Activated effector memory CD4-positive, alpha-beta T cell treated with Interleukin-2 at 50 U/mL for 16 hours (primary cell): ENCODE data around the gene DHRS2.
"Not testable (repeated sequence)": the region's sequence is repeated elsewhere in the genome, so short reads cannot be mapped to it uniquely, and the experiment has no call there.

Experiments used
- DNase-seq: peaks from one replicate; pipeline ENCODE4 v3.0.0-alpha.2; 2020

DHRS2 gene, protein sequence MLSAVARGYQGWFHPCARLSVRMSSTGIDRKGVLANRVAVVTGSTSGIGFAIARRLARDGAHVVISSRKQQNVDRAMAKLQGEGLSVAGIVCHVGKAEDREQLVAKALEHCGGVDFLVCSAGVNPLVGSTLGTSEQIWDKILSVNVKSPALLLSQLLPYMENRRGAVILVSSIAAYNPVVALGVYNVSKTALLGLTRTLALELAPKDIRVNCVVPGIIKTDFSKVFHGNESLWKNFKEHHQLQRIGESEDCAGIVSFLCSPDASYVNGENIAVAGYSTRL

DNA sequence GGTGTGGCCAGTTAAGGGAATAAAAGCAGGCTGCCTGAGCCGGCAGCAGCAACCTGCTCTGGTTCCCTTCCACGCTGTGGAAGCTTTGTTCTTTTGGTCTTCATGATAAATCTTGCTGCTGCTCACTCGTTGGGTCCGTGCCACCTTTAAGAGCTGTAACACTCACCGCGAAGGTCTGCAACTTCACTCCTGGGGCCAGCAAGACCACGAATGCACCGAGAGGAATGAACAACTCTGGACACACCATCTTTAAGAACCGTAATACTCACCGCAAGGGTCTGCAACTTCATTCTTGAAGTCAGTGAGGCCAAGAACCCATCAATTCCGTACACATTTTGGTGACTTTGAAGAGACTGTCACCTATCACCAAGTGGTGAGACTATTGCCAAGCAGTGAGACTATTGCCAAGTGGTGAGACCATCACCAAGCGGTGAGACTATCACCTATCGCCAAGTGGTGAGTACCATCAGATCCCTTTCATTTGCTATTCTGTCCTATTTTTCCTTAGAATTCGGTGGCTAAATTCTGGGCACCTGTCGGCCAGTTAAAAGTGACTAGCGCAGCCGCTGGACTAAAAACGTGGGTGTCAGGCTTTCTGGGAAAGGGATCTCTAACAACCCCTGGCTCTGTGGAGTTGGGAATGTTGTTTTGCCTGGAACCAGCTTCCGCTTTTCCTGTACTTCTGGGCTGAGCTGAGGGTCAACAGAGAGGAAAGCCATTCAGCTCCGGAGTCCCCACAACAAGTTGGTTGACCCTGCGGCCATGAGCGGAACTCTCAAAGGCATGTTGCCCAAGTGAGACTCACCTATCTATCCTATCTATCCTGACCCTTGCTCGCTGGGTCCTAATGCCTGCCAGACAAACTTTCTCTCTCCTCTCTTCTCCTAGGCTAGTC, at the start of gene DHRS2:
DHRS2 (plus strand) TSS at position 48 of the 895 bp plus-strand sequence. CDS start 2,501 bp downstream, outside the sequence.
- no peak for DNase-seq

DNA sequence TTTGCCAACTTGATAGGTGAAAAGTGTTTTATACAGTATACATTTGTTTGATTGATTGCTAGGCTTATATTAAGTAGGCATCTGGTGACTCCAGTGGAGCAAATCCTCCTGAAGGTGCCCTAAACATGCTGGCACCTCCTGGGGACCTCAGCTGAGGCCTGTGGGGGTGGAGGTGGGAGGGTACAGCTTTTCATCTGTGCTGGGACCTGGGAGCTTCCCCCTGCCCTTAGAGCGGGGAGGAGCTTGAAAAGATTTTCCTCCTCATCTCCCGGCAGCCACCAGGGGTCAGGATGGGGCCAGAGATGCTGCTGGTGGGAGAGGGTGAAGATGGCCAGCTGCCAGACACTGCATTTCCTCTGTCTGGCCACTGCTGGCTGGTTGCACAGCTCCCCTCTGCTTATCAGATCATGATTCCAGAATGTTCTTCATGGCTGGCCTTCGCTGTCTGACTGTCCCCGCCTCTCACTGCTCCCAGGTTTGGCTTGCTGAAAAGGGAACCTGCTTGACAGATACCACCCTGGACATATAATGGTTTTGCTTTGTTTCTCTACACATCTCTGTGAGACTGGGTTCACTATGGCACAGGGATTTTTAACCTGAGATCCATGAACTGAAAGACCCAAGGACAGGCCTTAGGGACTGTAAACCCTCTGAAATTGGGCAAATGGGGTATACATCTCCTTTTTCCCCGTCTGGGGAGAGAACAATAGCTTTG, 47.1 kb upstream of the DHRS2 start:
- DNase-seq = peak; percentile 70

DNA sequence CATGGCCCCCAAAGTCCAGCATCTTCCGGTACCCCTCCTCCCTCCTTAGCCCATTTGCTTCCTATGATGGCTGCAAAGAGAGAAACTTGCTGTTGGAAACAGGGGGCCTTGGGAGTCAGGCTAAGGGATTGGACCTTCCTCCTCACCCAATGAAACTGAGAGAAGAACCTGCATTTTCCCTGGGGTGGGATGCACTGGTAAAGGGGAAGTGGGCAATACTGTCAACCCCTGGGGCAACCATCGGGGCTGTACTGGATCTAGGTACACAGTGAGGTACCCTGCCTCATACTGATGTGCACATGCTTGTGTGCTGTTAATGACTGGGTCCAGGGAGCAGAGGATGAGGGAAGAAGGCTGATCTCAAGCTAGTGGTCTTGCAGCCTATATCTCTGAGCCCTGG, 46.6 kb upstream of the DHRS2 start:
- no peak for DNase-seq

DNA sequence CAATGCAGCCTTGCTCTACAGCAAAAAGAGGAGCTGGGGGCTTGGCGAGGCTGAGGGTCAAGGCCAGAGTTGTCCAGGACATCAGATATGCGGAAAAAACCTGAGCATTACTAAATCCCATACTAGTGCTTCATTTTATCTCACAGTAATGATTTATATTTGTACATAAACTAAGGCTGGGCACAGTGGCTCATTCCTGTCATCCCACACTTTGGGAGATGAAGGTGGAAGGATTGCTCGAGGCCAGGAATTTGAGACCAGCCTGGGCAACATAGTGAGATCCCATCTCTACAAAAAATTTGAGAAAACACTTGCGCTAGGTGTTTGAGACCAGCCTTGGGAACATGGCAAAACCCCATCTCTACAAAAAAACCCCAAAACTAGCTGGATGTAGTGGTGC, 46.0 kb upstream of the DHRS2 start:
- no peak for DNase-seq

DNA sequence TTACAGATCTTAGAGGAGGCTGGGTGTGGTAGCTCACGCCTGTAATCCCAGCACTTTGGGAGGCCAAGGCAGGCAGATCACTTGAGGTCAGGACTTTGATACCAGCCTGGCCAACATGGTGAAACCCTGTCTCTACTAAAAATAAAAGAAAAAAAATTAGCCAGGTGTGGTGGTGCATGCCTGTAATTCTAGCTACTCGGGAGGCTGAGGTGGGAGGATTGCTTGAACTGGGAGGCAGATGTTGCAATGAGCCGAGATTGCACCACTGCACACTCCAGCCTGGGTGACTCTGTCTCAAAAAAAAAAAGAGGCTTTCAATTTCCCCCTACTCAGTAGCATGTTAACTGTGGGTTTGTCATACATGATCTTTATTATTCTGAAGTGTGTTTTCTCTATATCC, 42.0 kb upstream of the DHRS2 start:
- not testable (repeated sequence) for DNase-seq

DNA sequence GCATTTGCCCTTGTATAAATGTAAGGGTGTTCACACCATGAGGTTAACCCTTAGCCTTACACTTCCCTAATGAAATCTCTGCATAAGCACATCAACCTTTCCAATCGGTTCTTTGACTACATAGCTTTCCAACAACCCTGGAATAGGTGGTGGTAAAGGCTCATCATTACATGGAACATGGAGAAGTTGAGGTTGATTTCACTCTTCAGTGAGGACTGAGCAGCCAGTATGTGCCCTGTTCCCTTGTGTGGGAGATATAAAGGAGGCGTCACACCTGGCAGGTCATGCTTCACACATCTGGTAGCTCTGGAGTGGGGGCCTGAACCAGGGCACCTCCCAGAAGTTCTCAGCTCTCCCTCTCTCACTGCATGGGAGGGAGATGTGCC, 35.8 kb upstream of the DHRS2 start:
- DNase-seq = no peak

DNA sequence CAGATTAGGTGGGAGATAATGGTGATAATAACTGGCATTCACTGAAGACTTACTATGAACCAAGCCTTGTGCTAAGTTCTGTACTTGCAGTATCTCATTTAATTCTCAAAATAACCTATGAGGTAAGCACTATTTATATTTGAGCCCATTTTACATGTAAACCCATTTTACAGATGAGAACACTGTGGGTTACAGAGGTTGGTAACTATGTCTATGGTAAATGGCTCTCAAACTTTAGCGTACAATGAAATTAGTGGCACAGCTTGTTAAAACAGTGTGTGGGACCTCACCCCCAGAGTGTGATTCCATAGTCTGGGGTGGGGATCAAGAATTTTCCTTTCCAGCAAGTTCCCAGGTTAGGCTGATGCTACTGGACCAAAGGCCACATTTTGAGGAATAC, 35.4 kb upstream of the DHRS2 start:
- no peak for DNase-seq

DNA sequence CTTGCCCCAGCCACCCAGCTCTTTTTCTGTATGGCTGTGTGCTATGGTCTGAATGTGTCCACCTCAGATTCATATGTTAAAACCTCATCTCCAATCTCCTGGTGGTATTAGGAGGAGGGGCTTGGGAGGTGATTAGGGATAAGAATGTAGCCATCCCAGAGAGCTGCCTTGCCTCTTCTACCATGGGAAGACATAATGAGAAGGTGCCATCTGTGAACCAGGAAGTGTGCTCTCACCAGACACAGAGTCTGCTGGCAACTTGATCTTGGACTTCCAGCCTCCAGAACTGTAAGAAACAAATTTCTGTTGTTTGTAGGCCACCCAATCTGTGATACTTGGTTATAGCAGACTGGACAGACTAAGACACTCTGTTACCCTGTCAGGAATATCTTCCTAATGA, 34.7 kb upstream of the DHRS2 start:
- DNase-seq = no peak

DNA sequence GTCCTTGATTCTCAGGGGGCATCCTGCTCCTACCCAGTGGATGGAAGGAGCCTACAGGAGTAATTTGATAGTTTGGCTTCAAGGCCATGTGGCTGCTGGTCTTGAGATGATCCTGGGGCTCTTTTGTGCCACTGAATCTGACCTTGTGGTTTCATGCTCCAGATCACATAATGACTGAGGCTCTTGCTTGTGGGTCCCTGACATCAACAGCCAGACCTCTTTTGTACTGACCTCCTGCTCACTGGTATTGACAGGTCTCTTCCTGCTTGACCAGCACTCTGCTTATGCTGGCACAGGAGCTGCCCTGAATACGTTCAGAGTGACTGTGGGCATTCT, 34.4 kb upstream of the DHRS2 start:
- DNase-seq = no peak

DNA sequence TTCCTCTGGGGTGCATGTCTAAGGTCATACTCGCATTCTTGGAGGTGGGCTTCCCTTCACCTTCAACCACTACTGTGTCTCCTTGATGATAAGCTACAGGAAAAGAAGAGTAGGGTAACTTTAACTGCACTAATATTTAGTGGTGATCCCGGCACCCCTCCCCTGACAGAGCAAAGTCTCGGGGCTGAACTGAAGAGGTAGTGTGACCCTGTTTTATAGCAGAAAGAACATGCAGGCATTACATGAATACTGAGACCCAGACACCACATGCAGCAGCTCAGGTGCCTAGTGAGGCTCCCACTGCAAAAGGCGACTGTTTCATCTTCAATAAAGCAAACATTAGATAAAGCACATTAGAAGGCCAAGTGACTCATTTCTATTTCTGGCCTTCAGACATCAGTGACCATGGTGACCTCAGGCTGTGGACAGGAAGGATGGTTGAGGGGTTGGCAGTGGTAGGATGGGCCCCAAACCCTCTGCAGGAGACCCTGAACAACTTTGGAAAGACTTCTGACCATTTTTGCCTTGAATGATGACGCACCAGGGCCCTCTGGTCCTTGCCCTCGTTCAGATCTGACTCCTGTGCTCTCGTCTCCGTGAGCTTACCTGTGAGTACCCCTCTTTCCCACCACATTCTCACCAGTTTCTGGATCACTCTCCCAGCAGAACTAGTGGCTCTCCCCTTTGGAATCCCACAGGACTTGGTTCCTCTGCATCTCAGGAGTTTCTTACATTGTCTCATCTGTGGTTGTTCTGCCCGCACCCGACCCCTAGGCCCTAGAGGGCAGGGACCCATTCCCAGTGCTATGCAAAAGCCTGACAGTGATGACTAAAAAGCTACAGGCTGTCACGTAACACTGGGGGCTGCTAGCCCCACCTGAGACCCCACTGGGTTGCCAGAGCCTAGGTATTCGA, 33.7 kb upstream of the DHRS2 start:
- DNase-seq = no peak

DNA sequence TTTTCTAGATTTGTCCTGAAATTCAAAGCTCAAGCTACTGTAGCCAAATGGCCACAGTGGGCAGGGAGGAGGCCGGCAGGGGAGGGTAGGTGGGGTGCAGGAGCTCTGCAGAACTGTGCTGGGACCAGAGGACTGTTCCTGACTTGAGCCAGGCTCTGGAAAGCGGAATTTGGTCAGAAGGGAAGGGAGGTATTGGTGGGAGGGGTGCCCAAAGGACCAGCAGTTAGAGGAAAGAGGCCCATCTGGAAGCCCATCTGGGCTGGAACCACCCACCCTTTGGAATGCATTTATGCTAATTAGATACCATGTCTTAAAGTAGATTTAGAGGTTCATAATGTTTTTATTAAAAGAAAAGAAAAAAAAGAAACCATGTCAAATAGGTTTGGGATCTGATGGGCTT, 33.1 kb upstream of the DHRS2 start:
- no peak for DNase-seq

DNA sequence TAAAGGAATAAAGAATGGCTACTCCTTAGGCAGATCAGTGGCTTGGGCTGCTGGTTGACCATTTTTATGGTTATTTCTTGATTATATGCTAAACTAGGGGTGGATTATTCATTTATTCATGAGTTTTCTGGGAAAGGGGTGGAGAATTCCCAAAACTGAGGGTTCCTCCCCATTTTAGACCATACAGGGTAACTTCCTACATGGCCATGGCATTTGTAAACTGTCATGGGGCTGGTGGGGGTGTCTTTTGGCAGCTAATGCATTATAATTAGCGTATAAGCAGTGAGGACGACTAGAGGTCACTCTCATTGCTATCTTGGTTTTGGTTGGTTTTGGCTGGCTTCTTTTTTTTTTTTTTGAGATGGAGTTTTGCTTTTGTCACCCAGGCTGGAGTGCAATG, 32.0 kb upstream of the DHRS2 start:
- no peak for DNase-seq

DNA sequence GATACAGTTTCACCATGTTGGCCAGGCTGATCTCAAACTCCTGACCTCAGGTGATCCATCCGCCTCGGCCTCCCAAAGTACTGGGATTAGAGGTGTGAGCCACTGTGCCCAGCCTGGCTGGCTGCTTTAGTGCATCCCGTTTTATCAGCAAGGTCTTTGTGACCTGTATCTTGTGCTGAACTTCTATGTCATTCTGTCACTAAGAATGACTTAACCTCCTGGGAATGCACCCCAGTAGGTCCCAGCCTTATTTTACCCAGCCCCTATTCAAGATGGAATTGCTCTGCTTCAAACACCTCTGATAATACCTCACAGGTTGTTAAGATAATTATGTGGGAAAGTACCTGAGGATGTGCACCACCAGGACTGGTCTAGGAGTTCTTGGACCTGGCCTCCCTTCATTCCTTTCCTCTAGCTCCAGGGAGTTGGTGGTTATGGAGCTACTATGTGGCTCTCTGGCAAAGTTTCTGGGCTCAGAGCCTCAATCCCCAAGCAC, 31.4 kb upstream of the DHRS2 start:
- DNase-seq = no peak

DNA sequence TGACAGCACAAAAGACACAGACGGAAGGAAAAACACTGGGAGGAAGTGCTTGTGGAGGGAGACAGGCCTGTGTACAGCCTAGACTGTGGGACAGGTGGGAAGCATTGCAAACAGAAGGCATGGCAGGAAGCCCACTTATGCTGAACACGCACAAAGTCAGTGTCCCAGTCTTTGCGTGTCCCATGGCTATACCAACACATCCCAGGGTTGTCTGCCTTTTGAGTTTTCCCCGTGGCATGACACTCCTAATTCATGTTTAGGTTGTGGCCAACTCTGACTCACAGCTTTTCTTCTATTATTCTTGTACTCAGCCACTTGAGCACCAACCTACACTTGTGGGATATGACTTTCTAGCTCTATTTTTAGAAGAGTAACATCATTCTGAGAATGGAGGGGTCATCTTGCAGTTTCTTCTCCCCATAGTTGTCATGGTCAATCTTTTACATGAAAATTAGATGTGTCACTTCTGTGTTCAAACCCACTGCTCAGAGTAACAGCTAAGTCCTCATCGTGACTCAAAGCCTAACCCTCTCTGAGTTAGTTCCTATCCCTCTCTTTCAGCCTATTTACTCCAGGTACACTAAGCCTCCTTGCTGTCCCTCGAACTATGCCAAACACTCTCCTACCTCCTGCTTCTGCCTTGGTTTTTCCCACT, 30.1 kb upstream of the DHRS2 start:
- no peak for DNase-seq

DNA sequence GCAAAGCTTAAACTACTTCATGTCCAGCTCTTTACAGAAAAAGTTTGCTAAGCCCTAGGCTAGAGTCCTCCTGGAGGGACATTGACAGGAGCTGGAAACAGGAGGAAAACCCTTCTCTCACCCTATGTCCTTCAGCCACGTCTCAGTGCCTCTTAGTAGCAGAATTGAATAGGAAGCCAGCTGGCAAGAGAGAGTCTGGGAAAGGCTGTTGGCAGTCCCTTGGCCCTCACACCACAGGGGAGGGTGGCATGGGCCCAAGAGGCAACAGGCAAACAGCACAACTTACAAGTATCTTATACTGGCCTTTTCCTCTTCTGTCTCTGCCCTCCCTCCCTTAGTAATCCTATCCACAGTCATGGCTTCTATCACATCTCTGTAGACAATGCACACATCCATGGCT, 27.7 kb upstream of the DHRS2 start:
- DNase-seq = no peak

DNA sequence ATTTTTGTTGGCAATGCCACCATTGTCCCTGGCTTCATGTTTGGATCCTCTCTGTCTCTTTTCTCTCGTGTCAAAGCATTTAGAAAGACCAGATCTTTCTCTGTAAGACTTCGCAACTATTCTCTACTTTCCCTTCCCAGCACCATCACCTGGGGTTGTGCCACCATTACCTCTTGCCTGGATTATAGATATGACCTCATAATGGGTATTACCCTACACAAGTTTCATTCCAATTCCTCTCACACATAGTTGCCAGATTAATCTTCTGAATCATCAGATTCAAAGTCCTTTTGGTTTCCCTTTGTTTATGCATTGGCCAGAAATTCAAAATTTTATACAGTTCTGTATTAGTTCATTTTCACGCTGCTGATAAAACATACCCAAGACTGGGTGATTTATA, 27.2 kb upstream of the DHRS2 start:
- no peak for DNase-seq

DNA sequence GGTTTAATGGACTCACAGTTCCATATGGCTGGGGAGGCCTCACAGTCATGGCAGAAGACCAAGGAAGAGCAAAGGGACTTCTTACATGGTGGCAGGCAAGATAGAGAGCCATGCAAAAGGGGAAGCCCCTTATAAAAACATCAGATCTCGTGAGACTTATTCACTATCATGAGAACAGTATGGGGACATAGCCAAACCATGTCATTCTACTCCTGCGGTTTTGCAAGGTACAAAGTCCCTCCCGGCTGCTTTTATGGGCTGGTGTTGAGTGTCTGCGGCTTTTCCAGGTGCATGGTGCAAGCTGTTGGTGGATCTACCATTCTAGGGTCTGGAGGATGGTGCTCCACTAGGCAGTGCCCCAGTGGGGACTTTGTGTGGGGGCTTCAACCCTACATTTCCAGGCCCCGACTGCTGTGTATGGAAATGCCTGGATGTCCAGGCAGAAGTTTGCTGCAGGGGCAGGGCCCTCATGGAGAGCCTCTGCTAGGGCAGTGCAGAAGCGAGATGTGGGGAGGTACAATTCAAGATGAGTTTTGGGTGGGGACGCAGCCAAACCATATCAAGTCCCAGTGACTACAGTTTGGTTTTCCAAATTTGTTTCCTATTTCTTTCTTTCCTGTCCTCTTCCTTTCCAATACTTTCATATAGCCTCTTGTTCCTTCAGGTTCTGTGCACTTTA, 26.6 kb upstream of the DHRS2 start:
- DNase-seq = not testable (repeated sequence)

DNA sequence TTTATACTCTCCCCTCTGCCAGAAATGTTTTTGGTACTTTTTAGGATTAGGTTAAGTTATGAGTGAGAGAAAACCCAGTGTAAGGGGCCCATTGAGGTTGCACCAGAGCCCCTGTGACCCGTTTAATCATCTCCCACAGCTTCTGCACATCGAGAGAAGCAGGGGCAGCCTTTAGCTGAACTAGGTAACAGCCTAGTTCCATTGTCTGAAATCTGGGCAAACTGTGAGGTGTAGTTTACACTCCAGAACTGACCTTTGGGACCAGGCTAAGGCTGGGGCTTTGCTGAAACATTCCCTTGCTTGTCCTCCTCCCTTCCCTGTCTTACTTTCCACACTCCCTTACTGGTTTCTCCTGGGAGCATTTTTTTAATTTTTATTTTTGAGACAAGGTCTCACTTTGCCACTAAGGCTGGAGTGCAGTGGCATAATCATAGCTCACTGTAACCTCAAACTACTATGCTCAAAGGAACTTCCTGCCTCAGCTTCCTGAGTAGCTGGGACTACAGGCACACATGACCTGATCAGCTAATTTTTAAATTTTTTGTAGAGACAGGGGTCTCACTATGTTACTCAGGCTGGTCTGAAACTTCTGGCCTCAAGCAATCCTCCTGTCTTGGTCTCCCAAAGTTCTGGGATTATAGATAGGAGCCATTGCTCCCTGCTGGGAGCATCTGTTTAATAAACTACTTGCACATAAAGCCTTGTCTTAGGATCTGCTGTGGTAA, 25.9 kb upstream of the DHRS2 start:
- DNase-seq = no peak

DNA sequence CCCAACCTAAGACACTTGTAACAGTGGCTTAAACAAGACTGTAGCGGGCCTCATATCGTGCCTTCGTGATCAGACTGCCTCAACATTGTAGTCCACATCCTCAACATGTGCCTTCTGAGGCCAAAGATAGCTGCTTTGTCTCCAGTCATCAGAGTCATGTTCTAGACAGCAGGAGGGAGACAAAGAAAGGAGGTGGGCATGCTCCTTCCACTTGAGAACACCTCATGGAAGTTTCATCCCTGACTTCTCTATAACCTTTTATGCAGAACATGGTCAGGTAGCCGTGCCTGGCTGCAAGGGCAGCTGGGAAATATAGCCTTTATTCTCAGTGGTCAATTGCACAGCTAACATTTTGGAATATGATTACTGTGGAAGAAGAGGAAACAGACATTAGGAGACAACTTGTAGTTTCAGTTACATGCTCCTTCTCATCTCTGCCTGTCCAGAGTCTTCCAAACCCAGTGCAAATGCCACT, 25.3 kb upstream of the DHRS2 start:
- no peak for DNase-seq

DNA sequence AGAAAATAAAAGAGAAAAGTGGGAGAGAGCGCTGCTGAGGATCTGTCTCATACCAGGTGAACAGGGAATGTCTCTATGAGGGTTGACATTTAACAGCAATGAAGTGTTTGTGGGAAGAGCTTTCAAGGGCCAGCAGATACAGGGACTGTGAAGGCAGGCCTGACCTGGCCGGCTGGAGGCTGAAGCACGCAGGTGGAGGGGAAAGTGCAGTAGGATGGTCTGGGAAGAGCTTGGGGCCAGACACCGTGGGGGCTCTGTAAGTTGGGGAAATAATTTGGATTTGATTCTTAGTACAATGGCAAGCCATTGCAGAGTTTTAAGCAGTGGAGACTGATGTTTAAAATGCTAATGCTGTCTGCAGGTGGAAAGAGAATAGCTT, 23.8 kb upstream of the DHRS2 start:
- DNase-seq = no peak

DNA sequence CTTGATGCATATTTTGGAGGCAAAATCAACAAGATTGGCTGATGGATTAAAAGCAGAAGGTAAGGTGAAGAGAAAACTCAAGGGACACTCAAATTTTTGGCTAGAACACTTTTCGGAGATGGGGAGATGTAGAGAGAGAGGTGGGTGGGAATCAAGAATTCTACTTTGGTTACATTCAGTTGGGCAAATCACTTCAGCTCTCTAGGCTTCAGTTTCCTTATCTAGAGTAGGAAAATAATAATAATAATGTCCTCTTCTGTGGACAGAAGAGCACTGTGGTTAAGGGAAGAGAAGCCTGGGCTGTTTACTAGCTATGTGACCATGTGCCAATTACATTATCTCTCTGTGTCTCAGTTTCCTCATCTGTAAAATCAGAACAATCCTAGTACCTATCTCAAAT, 23.4 kb upstream of the DHRS2 start:
- DNase-seq = no peak
